SJCRH30 (cell line): Measurements from ENCODE around the gene PTPN4. TPM values are rescaled to one million over a fixed set of nuclear protein-coding genes. Genes with fewer than 3 reads are reported as not detected.

Experiments used
- DNase-seq, 2 experiments: peaks; one replicate each; pipeline ENCODE4 v3.0.0-alpha.2; 2015 to 2020
- H3K27ac ChIP-seq: fragments of 250-450 bp; sonication (Bioruptor Pico); 2 replicates; pipeline ENCODE4 v1.5.1; 2020; ENCODE audit warnings: mild to moderate bottlenecking, moderate library complexity
- H3K27me3 ChIP-seq: fragments of 250-450 bp; sonication (Bioruptor Pico); 2 replicates; pipeline ENCODE4 v1.5.1; 2020; ENCODE audit warnings: mild to moderate bottlenecking, moderate library complexity
- H3K36me3 ChIP-seq: fragments of 250-450 bp; sonication (Bioruptor Pico); 2 replicates; pipeline ENCODE4 v1.5.1; 2020; ENCODE audit warnings: mild to moderate bottlenecking, moderate library complexity
- H3K4me1 ChIP-seq: fragments of 250-450 bp; sonication (Bioruptor Pico); 2 replicates; pipeline ENCODE4 v1.5.1; 2020; ENCODE audit warnings: mild to moderate bottlenecking, moderate library complexity
- H3K4me3 ChIP-seq: fragments of 250-450 bp; sonication (Bioruptor Pico); 2 replicates; pipeline ENCODE4 v1.5.1; 2020; ENCODE audit warnings: mild to moderate bottlenecking, moderate library complexity
- H3K9me3 ChIP-seq: fragments of 250-450 bp; sonication (Bioruptor Pico); replicated peaks from 2 replicates; pipeline ENCODE4 v1.5.1; 2020; ENCODE audit warnings: mild to moderate bottlenecking, moderate library complexity
- total RNA-seq: library from RNA; depleted of rRNA; stranded (reverse); fragments of >200 nt; shearing (Covaris generic); gene quantifications from 2 replicates; pipeline ENCODE4 v1.2.3, GENCODE V29; 2014

PTPN4 gene
- total RNA-seq, 1 experiment from 2014 or later: 30.8 TPM

- Histone ChIP-seq H3K27ac (no peak overlapping the region), H3K27me3 (no peaks in the 10 kb centered on the region), H3K4me1 (no peaks in the 10 kb centered on the region), H3K36me3 (no peaks in the 10 kb centered on the region; the same call in 1 of the 2 replicates), H3K4me3 (no peak overlapping the region), H3K9me3 (no peaks in the 10 kb centered on the region)
- DNase-seq: no peak
These were observed 99.8 kb downstream of the PTPN4 start for GRCh38 chr2:119859528-119859927.

GRCh38 chr2:119860924-119861323, 101.2 kb downstream of the PTPN4 start:
- DNase-seq: no peak
- no peaks in the 10 kb centered on the region for H3K4me1 ChIP-seq
- no peaks in the 10 kb centered on the region for H3K27me3 ChIP-seq
- H3K9me3 ChIP-seq: no peaks in the 10 kb centered on the region
- no peak overlapping the region for H3K4me3 ChIP-seq
- H3K36me3 ChIP-seq: no peaks in the 10 kb centered on the region; the same call in 1 of the 2 replicates
- H3K27ac ChIP-seq: no peak overlapping the region

- Histone ChIP-seq H3K36me3 (no peaks in the 10 kb centered on the region; the same call in 1 of the 2 replicates), H3K4me3 (no peak overlapping the region), H3K9me3 (no peaks in the 10 kb centered on the region), H3K27ac (no peak overlapping the region), H3K4me1 (no peaks in the 10 kb centered on the region), H3K27me3 (no peaks in the 10 kb centered on the region)
- DNase-seq: no peak
These were observed 102.6 kb downstream of the PTPN4 start for GRCh38 chr2:119862127-119862889.

GRCh38 chr2:119864318-119864717, 104.6 kb downstream of the PTPN4 start:
- no peaks in the 10 kb centered on the region for H3K4me1 ChIP-seq
- H3K9me3 ChIP-seq: no peaks in the 10 kb centered on the region
- H3K36me3 ChIP-seq: no peaks in the 10 kb centered on the region; the same call in 1 of the 2 replicates
- H3K27ac ChIP-seq: no peak overlapping the region
- no peaks in the 10 kb centered on the region for H3K27me3 ChIP-seq
- H3K4me3 ChIP-seq: no peak overlapping the region
- no peak for DNase-seq

- H3K36me3 ChIP-seq: no peaks in the 10 kb centered on the region; the same call in 1 of the 2 replicates
- no peaks in the 10 kb centered on the region for H3K9me3 ChIP-seq
- no peak overlapping the region for H3K27ac ChIP-seq
- no peaks in the 10 kb centered on the region for H3K27me3 ChIP-seq
- H3K4me1 ChIP-seq: no peaks in the 10 kb centered on the region
- no peak overlapping the region for H3K4me3 ChIP-seq
- no peak for DNase-seq
These were observed 112.0 kb downstream of the PTPN4 start for GRCh38 chr2:119871725-119872124.

GRCh38 chr2:119873350-119874315, 113.9 kb downstream of the PTPN4 start:
- no peaks in the 10 kb centered on the region for H3K4me1 ChIP-seq
- H3K27me3 ChIP-seq: no peaks in the 10 kb centered on the region
- no peaks in the 10 kb centered on the region for H3K9me3 ChIP-seq
- no peak overlapping the region for H3K27ac ChIP-seq
- H3K4me3 ChIP-seq: no peak overlapping the region
- no peak for DNase-seq
- no peaks in the 10 kb centered on the region for H3K36me3 ChIP-seq

GRCh38 chr2:119879502-119879901, 119.8 kb downstream of the PTPN4 start:
- no peaks in the 10 kb centered on the region for H3K9me3 ChIP-seq
- no peak overlapping the region for H3K4me3 ChIP-seq
- H3K27ac ChIP-seq: no peak overlapping the region
- H3K36me3 ChIP-seq: no peaks in the 10 kb centered on the region
- H3K4me1 ChIP-seq: no peaks in the 10 kb centered on the region
- DNase-seq: no peak
- no peaks in the 10 kb centered on the region for H3K27me3 ChIP-seq

- no peak for DNase-seq
- H3K27me3 ChIP-seq: no peaks in the 10 kb centered on the region
These were observed 129.0 kb downstream of the PTPN4 start for GRCh38 chr2:119888680-119889079.

GRCh38 chr2:119897736-119898395, 138.1 kb downstream of the PTPN4 start:
- Histone ChIP-seq H3K27me3 (no peaks in the 10 kb centered on the region), H3K36me3 (peaks cover 27% of the 10 kb centered on the region), H3K27ac (no peak overlapping the region), H3K4me3 (no peak overlapping the region), H3K9me3 (no peaks in the 10 kb centered on the region), H3K4me1 (no peaks in the 10 kb centered on the region)
- no peak for DNase-seq

More at GRCh38 chr2:119888680-119889079, 129.0 kb downstream of the PTPN4 start:
- no peak overlapping the region for H3K4me3 ChIP-seq
- no peaks in the 10 kb centered on the region; the same call in 1 of the 2 replicates for H3K36me3 ChIP-seq
- H3K9me3 ChIP-seq: no peaks in the 10 kb centered on the region
- no peak overlapping the region for H3K27ac ChIP-seq
- no peaks in the 10 kb centered on the region for H3K4me1 ChIP-seq

GRCh38 chr2:119901013-119901412, 141.3 kb downstream of the PTPN4 start:
- Histone ChIP-seq H3K4me3 (no peak overlapping the region), H3K27me3 (no peaks in the 10 kb centered on the region), H3K27ac (no peak overlapping the region), H3K4me1 (no peaks in the 10 kb centered on the region), H3K36me3 (peaks cover 39% of the 10 kb centered on the region), H3K9me3 (no peaks in the 10 kb centered on the region)
- no peak for DNase-seq

GRCh38 chr2:119910566-119910965, 150.8 kb downstream of the PTPN4 start:
- DNase-seq: no peak
- Histone ChIP-seq H3K4me1 (no peaks in the 10 kb centered on the region), H3K36me3 (peaks cover 2% of the 10 kb centered on the region; the same call in 1 of the 2 replicates), H3K27ac (no peak overlapping the region), H3K9me3 (no peaks in the 10 kb centered on the region), H3K27me3 (no peaks in the 10 kb centered on the region), H3K4me3 (no peak overlapping the region)

- no peak for DNase-seq
- Histone ChIP-seq H3K36me3 (no peaks in the 10 kb centered on the region), H3K4me3 (no peak overlapping the region), H3K4me1 (no peaks in the 10 kb centered on the region), H3K27me3 (no peaks in the 10 kb centered on the region), H3K9me3 (no peaks in the 10 kb centered on the region), H3K27ac (no peak overlapping the region)
These were observed 154.5 kb downstream of the PTPN4 start for GRCh38 chr2:119914266-119914665.

GRCh38 chr2:119921825-119922224, 162.1 kb downstream of the PTPN4 start:
- H3K27ac ChIP-seq: no peak overlapping the region
- H3K4me1 ChIP-seq: no peaks in the 10 kb centered on the region
- no peak for DNase-seq
- no peaks in the 10 kb centered on the region for H3K27me3 ChIP-seq
- no peaks in the 10 kb centered on the region; the same call in 1 of the 2 replicates for H3K36me3 ChIP-seq
- H3K9me3 ChIP-seq: no peaks in the 10 kb centered on the region
- H3K4me3 ChIP-seq: no peak overlapping the region

- no peak overlapping the region for H3K4me3 ChIP-seq
- no peaks in the 10 kb centered on the region for H3K27me3 ChIP-seq
- H3K4me1 ChIP-seq: no peaks in the 10 kb centered on the region
- H3K36me3 ChIP-seq: no peaks in the 10 kb centered on the region; the same call in 1 of the 2 replicates
- H3K9me3 ChIP-seq: no peaks in the 10 kb centered on the region
- DNase-seq: no peak
- no peak overlapping the region for H3K27ac ChIP-seq
These were observed 163.0 kb downstream of the PTPN4 start for GRCh38 chr2:119922699-119923098.
